NCI-H2171 (cell line): ENCODE measurements around the gene SLC4A9.
"Not testable (repeated sequence)": the region's sequence is repeated elsewhere in the genome, so short reads cannot be mapped to it uniquely, and the experiment has no call there.

Source experiments
- DNase-seq: peaks from one replicate; lab custom pipeline; 2025; lab: John Stamatoyannopoulos, UW

SLC4A9 gene

DNA sequence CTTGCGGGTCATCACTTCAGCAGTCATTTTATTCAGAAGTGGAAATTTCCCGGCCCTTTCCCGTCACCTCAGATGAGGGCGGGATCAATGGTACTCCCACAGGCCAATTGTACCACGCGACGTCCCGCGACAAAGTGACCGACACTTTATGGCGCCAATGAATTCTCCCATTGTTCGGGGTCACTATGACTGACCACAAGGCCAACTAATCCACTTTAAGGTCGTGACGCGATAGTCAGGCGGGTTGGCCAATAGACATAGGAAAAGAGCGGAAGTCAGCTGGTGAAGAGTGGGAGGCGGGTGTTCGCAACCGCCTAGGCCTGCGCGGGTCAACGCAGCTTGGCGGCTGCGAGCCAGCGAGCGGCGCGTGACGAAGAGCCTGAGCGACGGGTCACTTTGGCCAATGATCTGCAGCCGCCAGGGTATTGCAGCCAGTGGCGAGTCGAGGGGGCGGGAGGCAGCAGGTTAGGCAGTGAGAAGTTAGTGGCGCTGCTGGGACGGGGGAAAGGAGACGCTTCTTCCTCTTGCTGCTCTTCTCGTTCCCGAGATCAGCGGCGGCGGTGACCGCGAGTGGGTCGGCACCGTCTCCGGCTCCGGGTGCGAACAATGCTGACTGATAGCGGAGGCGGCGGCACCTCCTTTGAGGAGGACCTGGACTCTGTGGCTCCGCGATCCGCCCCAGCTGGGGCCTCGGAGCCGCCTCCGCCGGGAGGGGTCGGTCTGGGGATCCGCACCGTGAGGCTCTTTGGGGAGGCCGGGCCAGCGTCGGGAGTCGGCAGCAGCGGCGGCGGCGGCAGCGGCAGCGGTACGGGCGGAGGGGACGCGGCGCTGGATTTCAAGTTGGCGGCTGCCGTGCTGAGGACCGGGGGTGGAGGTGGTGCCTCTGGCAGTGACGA lies 41.6 kb downstream of the SLC4A9 start, which contains the start of gene ANKHD1:
Gene ANKHD1 (plus strand): TSS at position 472 of the 896 bp plus-strand sequence. CDS start 135 bp downstream, at position 607.
- DNase-seq: peak; percentile 93

DNA sequence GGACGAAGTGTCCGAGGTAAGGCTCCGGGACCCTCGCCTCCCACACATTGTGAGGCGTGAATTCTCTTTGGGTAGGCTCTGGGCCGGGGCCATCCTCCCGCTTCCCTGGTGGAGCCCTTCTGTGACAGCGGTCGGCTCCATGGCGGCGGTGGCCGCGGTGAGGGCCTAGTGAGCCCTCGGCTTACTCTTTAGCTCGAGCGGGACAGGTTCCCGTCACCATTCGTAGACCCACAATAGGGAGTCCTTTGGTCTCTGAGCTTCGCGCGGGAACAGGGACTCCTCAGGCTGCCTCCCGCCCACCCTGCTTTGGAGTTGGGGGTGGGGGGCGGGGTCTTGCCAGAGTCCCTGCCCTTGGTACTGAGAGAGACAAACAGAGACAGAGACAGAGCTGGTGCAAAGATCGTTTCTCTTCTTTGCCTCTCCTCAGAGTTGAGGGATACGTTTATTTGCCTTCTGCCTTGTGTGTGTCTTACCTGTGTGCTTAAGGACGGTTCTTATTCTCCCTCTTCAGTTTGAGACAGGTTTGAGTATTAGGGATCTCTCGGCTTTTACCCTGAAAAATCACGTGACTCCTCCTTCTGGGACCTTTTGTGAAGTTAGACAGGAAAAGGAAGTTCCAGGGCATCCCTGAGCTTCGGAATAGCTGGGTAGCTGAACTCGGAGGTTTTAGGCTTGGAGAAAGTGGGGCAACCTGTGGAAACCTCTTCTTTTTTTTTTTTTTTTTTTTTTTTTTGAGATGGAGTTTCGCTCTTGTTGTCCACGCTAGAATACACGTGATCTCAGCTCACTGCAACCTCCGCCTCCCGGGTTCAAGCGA lies 42.5 kb downstream of the SLC4A9 start:
- DNase-seq: peak; percentile 20

DNA sequence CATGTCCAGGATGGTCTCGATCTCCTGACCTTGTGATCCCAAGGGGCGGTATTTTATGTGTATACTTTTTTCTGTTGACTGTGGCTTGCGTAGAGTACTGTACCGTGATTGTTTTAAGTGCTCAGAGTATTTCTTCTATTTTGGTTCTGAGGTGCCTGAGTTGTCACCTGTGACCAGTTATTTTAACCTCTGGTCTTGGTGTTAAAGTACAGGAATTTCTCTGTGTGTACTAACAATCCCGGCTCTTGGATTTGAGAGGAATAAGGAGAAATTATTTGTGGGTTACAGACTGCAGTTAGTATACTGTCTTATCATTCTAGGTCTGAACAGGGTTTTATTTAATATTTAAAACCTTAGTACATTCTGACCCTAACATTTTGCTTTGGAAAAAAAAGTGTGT lies 43.6 kb downstream of the SLC4A9 start:
- no peak for DNase-seq

DNA sequence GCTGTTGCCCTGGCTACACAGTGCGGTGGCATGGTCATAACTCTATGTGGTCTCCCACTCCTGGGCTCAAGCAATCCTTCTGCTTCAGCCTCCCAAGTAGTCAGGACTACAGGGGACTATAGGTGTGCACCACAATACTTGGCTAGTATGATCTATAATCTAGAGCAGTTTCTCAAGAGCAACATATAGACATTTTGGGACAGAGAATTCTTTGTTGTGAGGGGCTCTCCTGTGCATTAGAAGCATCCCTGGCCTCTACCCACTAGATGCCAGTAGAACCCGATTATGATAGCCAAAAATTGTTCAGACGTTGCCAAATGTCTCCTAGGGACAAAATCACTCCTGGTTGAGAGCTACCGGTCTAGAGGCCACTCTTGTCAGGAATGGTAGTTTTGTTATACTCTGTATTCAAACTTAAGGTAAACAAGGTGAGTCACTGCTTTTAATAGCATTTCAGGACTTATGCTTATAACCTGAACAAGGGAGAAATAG lies 48.8 kb downstream of the SLC4A9 start:
- DNase-seq: no peak

DNA sequence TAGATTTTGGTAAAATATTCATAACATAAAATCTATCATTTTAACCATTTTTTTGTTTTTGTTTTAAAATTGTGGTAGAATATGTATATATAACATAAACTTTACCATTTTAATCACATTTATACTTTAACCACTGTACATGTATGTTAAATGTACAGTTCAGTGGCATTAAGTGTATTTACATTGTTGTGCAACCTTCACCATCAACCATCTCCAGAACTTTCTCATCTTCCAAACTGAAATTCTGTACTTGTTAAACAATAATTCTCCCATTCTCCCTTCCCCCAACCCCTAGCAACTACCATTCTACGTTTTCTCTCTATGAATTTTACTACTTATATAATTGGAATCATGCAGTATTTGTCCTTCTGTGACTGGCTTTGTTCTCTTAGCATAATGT lies 53.2 kb downstream of the SLC4A9 start:
- DNase-seq: no peak

DNA sequence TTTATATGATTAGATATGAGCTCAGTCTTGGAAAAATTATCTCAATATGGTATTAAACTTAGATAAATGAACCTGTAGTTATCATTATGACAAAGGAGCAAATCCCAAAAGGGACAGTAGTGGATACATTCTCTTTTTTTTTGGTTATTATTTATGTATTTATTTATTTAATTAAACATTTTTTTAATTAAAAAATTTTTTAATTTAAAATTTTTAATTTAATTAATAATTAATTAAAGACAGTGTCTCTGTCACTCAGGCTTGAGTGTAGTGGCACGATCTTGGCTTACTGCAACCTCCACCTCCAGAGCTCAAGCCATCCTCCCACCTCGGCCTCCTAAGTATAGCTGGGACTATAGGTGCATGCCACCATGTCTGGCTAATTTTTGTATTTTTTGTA lies 57.2 kb downstream of the SLC4A9 start:
- no peak for DNase-seq

DNA sequence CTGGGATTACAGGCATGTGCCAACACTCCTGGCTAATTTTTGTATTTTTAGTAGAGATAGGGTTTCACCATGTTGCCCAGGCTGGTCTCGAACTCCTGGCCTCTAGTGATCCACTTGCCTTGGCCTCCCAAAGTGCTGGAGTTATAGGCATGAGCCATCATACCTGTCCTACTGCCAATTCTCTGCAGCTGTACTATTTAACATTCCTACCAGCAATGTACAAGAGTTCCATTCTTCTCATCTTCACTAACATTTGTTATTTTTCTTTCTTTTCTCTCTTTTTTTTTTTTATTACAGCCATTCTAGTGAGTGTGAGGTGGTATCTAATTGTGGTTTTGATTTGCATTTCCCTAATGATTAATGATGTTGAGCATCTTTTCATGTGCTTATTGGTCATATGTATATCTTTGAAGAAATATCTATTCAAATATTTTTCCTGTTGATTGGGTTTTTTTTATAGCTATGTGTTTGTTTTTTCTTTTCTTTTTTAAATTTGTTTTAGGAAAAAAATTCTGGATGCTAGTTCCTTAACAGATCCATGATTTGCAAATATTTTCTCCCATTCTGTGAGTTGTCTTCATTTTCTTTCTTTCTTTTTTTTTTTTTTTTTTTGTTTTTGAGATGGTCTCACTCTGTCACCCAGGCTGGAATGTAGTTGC lies 59.0 kb downstream of the SLC4A9 start:
- DNase-seq: no peak

DNA sequence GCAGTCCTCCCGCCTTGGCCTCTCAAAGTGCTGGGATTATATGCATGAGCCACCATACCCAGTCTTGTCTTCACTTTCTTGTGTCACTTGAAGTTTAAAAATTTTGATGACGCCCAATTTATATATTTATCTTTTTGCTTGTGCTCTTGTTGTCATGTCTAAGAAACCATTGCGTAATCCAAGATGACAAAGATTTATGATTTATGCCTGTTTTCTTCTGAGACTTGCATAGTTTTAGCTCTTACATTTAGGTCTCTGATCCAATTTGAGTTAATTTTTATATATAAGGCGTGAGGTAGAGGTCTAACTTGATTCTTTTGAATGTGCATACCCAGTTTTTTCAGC lies 60.2 kb downstream of the SLC4A9 start:
- DNase-seq: no peak

DNA sequence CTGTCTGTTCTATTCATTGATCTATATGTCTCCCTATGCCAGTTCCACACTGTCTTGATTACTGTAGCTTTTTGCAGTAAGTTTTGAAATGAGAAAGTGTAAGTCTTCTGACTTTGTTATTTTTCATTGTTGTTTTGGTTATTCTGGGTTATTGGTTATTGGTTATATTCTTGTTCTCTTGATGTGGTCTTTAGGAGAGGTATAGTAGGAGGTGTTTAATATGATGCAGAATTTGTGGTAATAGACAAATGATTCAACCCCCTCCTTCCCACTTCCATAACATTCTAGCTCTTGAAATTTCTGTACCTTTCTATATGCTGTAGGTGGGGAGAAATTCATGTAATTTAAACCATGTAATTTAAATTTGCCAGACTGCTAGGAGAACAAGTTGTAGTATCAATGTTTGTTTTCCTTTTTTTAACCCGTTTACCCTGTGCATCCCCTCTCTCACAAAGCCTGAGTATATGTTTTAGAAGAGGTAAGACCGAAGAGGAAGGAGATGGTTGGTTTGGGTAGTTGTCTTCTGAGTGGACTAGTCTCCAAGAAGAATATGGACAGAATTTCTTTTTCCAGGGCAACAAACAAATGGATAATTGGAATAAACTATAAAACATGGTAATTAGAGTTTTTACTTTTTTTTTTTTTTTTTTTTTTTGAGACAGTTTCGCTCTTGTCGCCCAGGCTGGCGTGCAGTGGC lies 60.8 kb downstream of the SLC4A9 start:
- no peak for DNase-seq

DNA sequence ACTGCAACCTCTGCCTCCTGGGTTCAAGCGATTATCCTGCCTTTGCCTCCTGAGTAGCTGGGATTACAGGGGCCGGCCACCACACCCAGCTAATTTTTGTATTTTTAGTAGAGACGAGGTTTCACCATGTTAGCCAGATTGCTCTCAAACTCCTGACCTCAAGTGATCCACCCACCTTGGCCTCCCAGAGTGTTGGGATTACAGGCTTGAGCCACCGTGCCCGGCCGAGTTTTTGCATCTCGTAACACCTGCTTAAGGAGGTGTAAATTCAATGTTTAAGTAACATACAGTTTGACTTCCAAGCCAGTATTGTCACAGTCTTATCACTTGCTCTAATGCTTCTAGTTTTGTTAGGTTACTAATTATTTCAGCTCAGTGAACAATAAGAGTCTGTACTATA lies 61.4 kb downstream of the SLC4A9 start:
- not testable (repeated sequence) for DNase-seq

DNA sequence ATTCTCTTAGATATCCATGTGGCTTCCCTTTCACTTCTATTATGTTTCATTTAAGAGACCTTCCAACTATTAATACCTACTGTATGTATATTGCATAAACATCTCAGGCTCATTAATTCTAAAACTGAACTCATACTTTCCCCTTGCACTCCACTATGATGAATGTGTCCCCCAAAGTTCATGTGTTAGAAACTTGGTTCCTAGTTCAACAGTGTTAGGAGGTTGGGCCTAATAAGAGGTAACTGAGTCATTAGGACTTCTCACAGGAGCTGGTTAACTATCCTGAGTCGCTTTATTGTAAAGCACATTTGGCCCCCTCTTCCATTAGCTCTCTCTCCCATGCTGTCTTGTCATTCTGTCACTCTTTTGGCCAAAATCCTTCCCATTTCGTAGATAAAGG lies 63.6 kb downstream of the SLC4A9 start:
- no peak for DNase-seq

DNA sequence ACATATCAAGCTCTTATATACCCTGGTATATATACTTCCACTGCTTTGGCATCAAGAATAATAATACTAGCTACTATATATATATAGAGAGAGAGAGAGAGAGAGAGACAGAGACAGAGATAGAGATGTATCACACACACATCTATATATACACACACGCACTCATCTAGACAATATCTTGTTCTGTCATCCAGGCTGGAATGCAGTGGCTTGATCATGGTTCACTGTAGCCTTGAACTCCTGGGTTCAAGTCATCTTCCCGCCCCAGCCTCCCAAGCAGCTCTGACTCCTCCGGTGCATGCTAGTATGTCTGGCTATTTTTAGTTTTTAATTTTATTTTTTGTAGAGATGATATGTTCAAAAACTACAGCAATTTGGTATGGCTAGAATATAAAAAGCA lies 64.1 kb downstream of the SLC4A9 start:
- DNase-seq: no peak
